SK-N-MC (cell line): ENCODE results near the gene QPCT.
A peak's percentile ranks its signal among the peaks of the same experiment; 100 is the strongest.

Experiments
- DNase-seq: peaks from one replicate; pipeline ENCODE4 v3.0.0-alpha.2; 2011; ENCODE audit warnings: low read depth, low spot score
- H3K27ac ChIP-seq: fragments of 200-600 bp; sonication (generic); 2 replicates; pipeline ENCODE4 v1.5.1; 2016; ENCODE audit warnings: mixed run types
- H3K36me3 ChIP-seq: fragments of 200-600 bp; sonication (generic); 2 replicates; pipeline ENCODE4 v1.6.1; 2017; ENCODE audit warnings: antibody characterized with exemption, low read length, mixed read lengths; ENCODE audit not compliant: insufficient read depth
- H3K4me3 ChIP-seq: fragments of 200-600 bp; sonication (generic); 2 replicates; pipeline ENCODE4 v1.5.1; 2016
- H3K9ac ChIP-seq: fragments of 200-600 bp; sonication (generic); 2 replicates; pipeline ENCODE4 v1.8.0; 2017; ENCODE audit warnings: mixed run types, mixed read lengths; ENCODE audit not compliant: insufficient read length
- H3K9me3 ChIP-seq: fragments of 200-600 bp; sonication (generic); 2 replicates; pipeline ENCODE4 v1.6.1; 2017; ENCODE audit warnings: low read depth, mild to moderate bottlenecking, antibody characterized with exemption, low read length, moderate library complexity, mixed read lengths
- EZH2 ChIP-seq: fragments of 200-600 bp; sonication (generic); IDR thresholded peaks from one replicate; pipeline ENCODE4 v1.6.1; 2017; ENCODE audit warnings: antibody characterized with exemption
- FOXP2 ChIP-seq: optimal IDR thresholded peaks from 2 replicates; pipeline ENCODE3; 2011; ENCODE audit warnings: mild to moderate bottlenecking, moderate library complexity; ENCODE audit not compliant: insufficient read depth; ENCODE audit errors: extremely low read length, control extremely low read depth
- POLR2AphosphoS5 ChIP-seq: IDR thresholded peaks from 2 replicates; pipeline ENCODE4 v1.6.1; 2012; ENCODE audit warnings: mild to moderate bottlenecking, low read depth, low read length, borderline replicate concordance

Gene QPCT

DNA sequence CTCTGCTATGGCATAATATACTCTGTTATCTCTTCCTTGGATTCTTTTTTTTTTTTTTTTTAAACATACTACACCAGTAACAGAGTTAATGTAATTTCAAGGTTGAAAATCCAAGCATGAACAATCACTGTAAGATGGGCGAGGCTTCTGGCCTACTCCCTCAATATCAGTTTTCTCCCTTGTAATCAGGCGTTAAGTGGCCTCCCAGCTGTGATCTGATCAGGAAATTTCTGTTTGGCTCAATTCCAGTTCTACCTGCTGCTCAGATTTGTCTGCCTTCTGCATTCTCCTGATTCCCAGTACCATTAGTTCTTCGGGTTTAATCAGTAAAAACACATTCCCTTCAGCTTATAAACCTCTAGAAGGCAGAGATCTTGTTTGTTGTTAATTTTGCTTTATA lies 38.4 kb upstream of the QPCT start:
- DNase-seq, result no peak
- TF ChIP-seq POLR2AphosphoS5 (no peak), FOXP2 (no peak), EZH2 (no peak)
- no peak overlapping the region for H3K27ac ChIP-seq
- no peak overlapping the region for H3K4me3 ChIP-seq
- H3K9me3 ChIP-seq, result no peaks in the 10 kb centered on the region; the same call in 1 of the 2 replicates
- H3K36me3 ChIP-seq, result peaks cover 51% of the 10 kb centered on the region
- no peak overlapping the region for H3K9ac ChIP-seq

- H3K9ac ChIP-seq, result no peak overlapping the region
- DNase-seq, result no peak
- no peak overlapping the region for H3K4me3 ChIP-seq
- TF ChIP-seq POLR2AphosphoS5 (no peak), FOXP2 (no peak), EZH2 (no peak)
- H3K9me3 ChIP-seq, result no peaks in the 10 kb centered on the region; the same call in 1 of the 2 replicates
- H3K27ac ChIP-seq, result peak overlapping the region; percentile 44
- H3K36me3 ChIP-seq, result peaks cover 53% of the 10 kb centered on the region
Observed at GRCh38 chr2:37307500-37307899, 36.9 kb upstream of the QPCT start.

- no peak overlapping the region for H3K9ac ChIP-seq
- H3K9me3 ChIP-seq, result no peaks in the 10 kb centered on the region
- H3K4me3 ChIP-seq, result no peak overlapping the region
- no peak overlapping the region for H3K27ac ChIP-seq
- peaks cover 77% of the 10 kb centered on the region for H3K36me3 ChIP-seq
- TF ChIP-seq FOXP2, result no peak
- TF ChIP-seq POLR2AphosphoS5, result no peak
- TF ChIP-seq EZH2, result no peak
- no peak for DNase-seq
Observed at GRCh38 chr2:37315364-37315763, 29.1 kb upstream of the QPCT start.

DNA sequence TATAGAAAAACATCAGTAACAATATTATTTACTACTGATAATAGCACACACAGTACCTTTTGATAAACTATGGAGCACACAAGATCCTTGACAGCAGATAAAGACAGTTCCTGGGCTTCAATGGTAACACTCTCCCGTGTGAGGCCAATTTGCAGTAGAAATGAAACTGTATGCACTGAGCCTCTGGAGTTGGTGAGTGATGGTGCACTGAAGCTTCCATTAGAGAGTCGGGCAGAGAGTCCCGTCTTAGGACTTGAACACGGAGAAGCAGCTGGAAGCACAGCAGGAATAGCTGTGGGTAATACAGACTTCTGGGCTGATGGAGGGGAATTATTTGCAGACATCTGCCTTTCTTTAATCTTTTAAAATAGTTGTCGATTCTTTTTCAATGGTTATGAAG lies 28.2 kb upstream of the QPCT start:
- TF ChIP-seq EZH2 (no peak), FOXP2 (no peak), POLR2AphosphoS5 (no peak)
- no peak for DNase-seq
- H3K9ac ChIP-seq, result no peak overlapping the region
- H3K9me3 ChIP-seq, result no peaks in the 10 kb centered on the region
- peaks cover 75% of the 10 kb centered on the region for H3K36me3 ChIP-seq
- no peak overlapping the region for H3K27ac ChIP-seq
- no peak overlapping the region for H3K4me3 ChIP-seq

DNA sequence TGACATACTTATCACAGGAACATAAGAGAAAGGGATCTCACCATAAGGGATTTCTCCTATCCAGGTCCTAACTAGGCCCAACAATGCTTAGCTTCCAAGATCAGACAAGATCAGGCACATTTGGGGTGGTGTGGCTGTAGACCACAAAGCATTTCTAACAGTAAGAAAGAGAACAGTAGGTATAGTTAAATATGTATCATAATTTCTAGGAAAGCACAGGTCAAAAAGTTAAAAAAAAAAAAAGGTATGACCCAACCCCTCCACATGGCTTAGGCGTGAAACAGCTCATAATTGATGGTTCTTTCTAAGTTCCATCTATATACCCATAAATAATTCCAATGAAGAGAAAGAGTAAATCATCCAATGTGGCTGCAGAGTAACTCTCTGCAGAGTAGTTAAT lies 26.7 kb upstream of the QPCT start:
- TF ChIP-seq POLR2AphosphoS5 (no peak), FOXP2 (no peak), EZH2 (no peak)
- no peak overlapping the region for H3K4me3 ChIP-seq
- DNase-seq, result no peak
- no peak overlapping the region for H3K9ac ChIP-seq
- H3K27ac ChIP-seq, result no peak overlapping the region
- peaks cover 76% of the 10 kb centered on the region for H3K36me3 ChIP-seq
- no peaks in the 10 kb centered on the region for H3K9me3 ChIP-seq

GRCh38 chr2:37318401-37318800 lies 26.0 kb upstream of the QPCT start:
- peak overlapping the region; percentile 30 for H3K9ac ChIP-seq
- no peak for DNase-seq
- TF ChIP-seq POLR2AphosphoS5 (no peak), FOXP2 (no peak), EZH2 (no peak)
- 0 out of 2 replicates have a peak overlapping the region, but pooled peaks have one; percentile 10 for H3K4me3 ChIP-seq
- peak overlapping the region; percentile 65 for H3K27ac ChIP-seq
- H3K36me3 ChIP-seq, result peaks cover 69% of the 10 kb centered on the region
- no peaks in the 10 kb centered on the region for H3K9me3 ChIP-seq

DNA sequence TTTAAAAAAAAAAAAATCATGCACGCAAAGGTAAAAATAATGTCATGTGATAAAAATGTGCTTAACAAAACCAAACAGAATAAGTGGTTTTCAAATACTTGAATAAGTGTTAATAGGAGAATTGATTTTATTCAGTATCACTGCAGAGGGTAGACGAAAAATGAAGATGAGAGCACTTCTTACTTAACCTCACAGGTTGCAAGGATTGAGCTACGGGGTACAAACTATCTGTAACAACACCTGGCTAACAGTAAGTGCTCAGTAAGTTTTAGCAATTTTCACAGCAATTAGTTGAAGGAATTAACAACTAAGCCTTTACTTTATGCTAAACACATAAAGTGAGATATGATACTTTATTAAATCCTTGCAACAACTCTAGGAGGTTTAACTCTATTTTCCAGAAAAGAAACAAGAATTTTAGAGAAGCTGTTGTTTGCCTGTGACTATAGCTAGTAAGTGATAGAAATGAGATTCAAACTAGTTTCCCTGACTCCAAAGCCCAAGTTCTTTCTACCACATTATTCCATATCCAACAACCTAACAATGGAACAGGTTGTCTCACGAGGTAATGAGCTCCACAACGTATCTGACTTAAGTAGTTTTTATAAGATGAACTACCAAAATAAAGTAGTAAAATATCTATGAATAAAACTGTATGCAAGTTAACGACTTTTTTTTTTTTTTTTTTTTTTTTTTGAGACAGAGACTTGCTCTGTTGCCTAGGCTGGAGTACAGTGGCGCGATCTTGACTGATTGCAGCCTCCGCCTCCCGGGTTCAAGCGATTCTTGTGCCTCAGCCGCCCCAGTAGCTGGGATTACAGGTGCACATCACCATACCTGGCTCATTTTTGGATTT lies 24.4 kb upstream of the QPCT start:
- Histone ChIP-seq H3K27ac (peak overlapping the region; percentile 29; the same call in 1 of the 2 replicates), H3K4me3 (no peak overlapping the region), H3K9ac (no peak overlapping the region), H3K9me3 (no peaks in the 10 kb centered on the region), H3K36me3 (peaks cover 60% of the 10 kb centered on the region)
- no peak for TF ChIP-seq POLR2AphosphoS5
- TF ChIP-seq EZH2, result no peak
- TF ChIP-seq FOXP2, result no peak
- DNase-seq, result no peak

DNA sequence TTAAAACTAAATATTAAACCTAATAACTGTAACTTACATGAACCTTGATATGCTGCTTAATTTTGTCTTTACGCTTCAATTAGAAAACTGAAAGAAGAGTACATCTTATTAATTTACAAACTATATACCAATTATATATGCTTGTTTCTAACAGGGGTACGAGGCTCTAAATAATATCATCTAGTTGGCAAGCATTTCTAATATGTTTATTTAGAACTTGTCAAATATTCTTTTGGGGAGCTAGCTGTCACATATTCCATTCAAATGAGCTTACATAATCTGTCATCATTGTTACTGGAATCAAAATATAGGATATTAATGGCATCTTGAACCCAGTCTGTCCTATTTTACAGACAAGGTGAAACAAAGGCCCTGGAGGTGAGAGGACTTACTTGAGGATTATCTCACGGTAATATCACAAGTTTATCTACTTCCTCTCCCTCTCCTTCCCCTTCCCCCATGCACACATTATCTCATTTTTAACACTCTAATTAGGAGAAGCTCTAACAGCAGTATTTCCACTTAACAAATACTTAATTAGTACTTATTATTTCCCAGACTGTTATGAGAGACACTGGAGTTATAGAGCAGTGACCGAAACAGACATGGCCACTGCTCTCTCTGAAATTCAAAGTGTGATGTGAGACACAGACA lies 23.3 kb upstream of the QPCT start:
- no peaks in the 10 kb centered on the region for H3K9me3 ChIP-seq
- peak overlapping the region; percentile 28 for H3K9ac ChIP-seq
- H3K36me3 ChIP-seq, result peaks cover 49% of the 10 kb centered on the region
- TF ChIP-seq EZH2, result no peak
- no peak for DNase-seq
- peak overlapping the region; percentile 90 for H3K4me3 ChIP-seq
- no peak overlapping the region for H3K27ac ChIP-seq

DNA sequence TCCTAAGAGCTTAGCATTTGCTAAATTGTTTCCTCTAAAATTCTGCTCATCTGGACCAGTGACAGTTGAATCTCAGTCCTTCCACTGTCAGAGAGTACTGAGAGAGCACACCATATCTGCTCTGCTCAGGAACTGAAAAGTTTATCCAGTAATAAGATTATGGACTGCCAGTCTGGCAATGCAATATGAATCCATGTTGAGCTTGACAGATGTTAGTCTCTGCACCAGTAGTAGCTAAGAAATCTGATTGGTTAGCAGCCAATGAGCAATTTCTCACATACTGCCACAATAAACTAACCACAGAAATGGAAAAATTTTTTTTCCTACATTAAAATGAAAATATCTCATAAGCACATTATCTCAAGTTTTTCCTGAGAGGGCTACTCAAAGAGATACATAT lies 22.1 kb upstream of the QPCT start:
- TF ChIP-seq EZH2 (no peak), FOXP2 (no peak), POLR2AphosphoS5 (no peak)
- no peak overlapping the region for H3K27ac ChIP-seq
- peak overlapping the region; percentile 94 for H3K9ac ChIP-seq
- no peak for DNase-seq
- H3K36me3 ChIP-seq, result peaks cover 41% of the 10 kb centered on the region
- H3K4me3 ChIP-seq, result peak overlapping the region; percentile 90
- H3K9me3 ChIP-seq, result no peaks in the 10 kb centered on the region
